Stimulated activated naive CD8-positive, alpha-beta T cell treated with anti-CD3 and anti-CD28 coated beads, Interleukin-15, amount 100 ng/mL, for 72 hours (primary cell): ENCODE measurements around the gene CETN2.
"Not testable (repeated sequence)": the region's sequence is repeated elsewhere in the genome, so short reads cannot be mapped to it uniquely, and the experiment has no call there.

ENCODE experiments used
- ATAC-seq: fragments of 150-1000 bp; cut with Tn5 transposase; 2 replicates; pipeline ENCODE4 v1.10.0; 2021; ENCODE audit warnings: mild to moderate bottlenecking, moderate library complexity
- DNase-seq, 2 donors: peaks; one replicate each; pipeline ENCODE4 v3.0.0; 2021 to 2022
- H3K27ac Mint-ChIP-seq, 2 donors: one replicate each; pipeline ENCODE4 v1.8.0; 2022; ENCODE audit warnings: mild to moderate bottlenecking in 2 of 2, mixed read lengths in 2 of 2, moderate library complexity in 2 of 2
- H3K27me3 Mint-ChIP-seq: one replicate; pipeline ENCODE4 v1.8.0; 2022; ENCODE audit warnings: mixed read lengths
- H3K4me1 Mint-ChIP-seq: one replicate; pipeline ENCODE4 v1.8.0; 2022; ENCODE audit warnings: mild to moderate bottlenecking, mixed read lengths
- H3K4me3 Mint-ChIP-seq, 2 donors: one replicate each; pipeline ENCODE4 v1.8.0; 2022; ENCODE audit warnings: mild to moderate bottlenecking in 2 of 2, mixed read lengths in 2 of 2, moderate library complexity in 1 of 2
- H3K9me3 Mint-ChIP-seq, 2 donors: one replicate each; pipeline ENCODE4 v1.8.0; 2022; ENCODE audit warnings: mixed read lengths in 2 of 2

The CETN2 gene

GRCh38 chrX:152845618-152846240, 15.2 kb upstream of the CETN2 start:
- Mint-ChIP-seq H3K4me1 (no peaks in the 10 kb centered on the region), H3K27me3 (no peaks in the 10 kb centered on the region), H3K9me3 (no peaks in the 10 kb centered on the region), H3K4me3 (no peak overlapping the region), H3K27ac (no peak overlapping the region)
- DNase-seq: no peak
- no peak for ATAC-seq

GRCh38 chrX:152844256-152844655, 13.7 kb upstream of the CETN2 start:
- no peak overlapping the region for H3K4me3 Mint-ChIP-seq
- H3K27me3 Mint-ChIP-seq: no peaks in the 10 kb centered on the region
- no peak overlapping the region for H3K27ac Mint-ChIP-seq
- peaks cover 6% of the 10 kb centered on the region for H3K4me1 Mint-ChIP-seq
- H3K9me3 Mint-ChIP-seq: no peaks in the 10 kb centered on the region
- DNase-seq (no peak), ATAC-seq (no peak)

GRCh38 chrX:152843852-152844251, 13.3 kb upstream of the CETN2 start:
- H3K4me3 Mint-ChIP-seq: no peak overlapping the region

GRCh38 chrX:152842772-152843338, 12.3 kb upstream of the CETN2 start:
- H3K4me3 Mint-ChIP-seq: no peak overlapping the region
- no peak for ATAC-seq
- no peak for DNase-seq
- peaks cover 19% of the 10 kb centered on the region for H3K4me1 Mint-ChIP-seq
- no peaks in the 10 kb centered on the region for H3K9me3 Mint-ChIP-seq
- H3K27me3 Mint-ChIP-seq: no peaks in the 10 kb centered on the region
- no peak overlapping the region for H3K27ac Mint-ChIP-seq

More at GRCh38 chrX:152843852-152844251, 13.3 kb upstream of the CETN2 start:
- Mint-ChIP-seq H3K9me3 (no peaks in the 10 kb centered on the region), H3K27ac (no peak overlapping the region), H3K4me1 (peaks cover 9% of the 10 kb centered on the region), H3K27me3 (no peaks in the 10 kb centered on the region)
- ATAC-seq: no peak
- no peak for DNase-seq

GRCh38 chrX:152835470-152835869, 4.9 kb upstream of the CETN2 start:
- H3K27me3 Mint-ChIP-seq, DNase-seq, H3K9me3 Mint-ChIP-seq, ATAC-seq, H3K4me3 Mint-ChIP-seq, H3K27ac Mint-ChIP-seq: not testable (repeated sequence)
- H3K4me1 Mint-ChIP-seq: peaks cover 47% of the 10 kb centered on the region

- Mint-ChIP-seq H3K27ac (no peak overlapping the region), H3K4me1 (peaks cover 39% of the 10 kb centered on the region), H3K27me3 (no peaks in the 10 kb centered on the region), H3K9me3 (no peaks in the 10 kb centered on the region), H3K4me3 (no peak overlapping the region)
- ATAC-seq: no peak
- DNase-seq: no peak
Measured at GRCh38 chrX:152833378-152833777, 2.8 kb upstream of the CETN2 start.

GRCh38 chrX:152832520-152832919, 2.0 kb upstream of the CETN2 start:
- Mint-ChIP-seq H3K9me3 (no peaks in the 10 kb centered on the region), H3K27me3 (no peaks in the 10 kb centered on the region), H3K4me3 (peak overlapping the region; percentile 96 to 97), H3K4me1 (peaks cover 33% of the 10 kb centered on the region), H3K27ac (no peak overlapping the region)
- ATAC-seq (no peak), DNase-seq (no peak)

GRCh38 chrX:152831391-152831790, 834 bp upstream of the CETN2 start:
- Mint-ChIP-seq H3K4me3 (peak overlapping the region; percentile 96 to 97), H3K4me1 (peaks cover 33% of the 10 kb centered on the region), H3K27me3 (no peaks in the 10 kb centered on the region), H3K27ac (peak overlapping the region; percentile 94 to 98), H3K9me3 (no peaks in the 10 kb centered on the region)
- DNase-seq (no peak), ATAC-seq (no peak)

- Mint-ChIP-seq H3K4me3 (no peak overlapping the region), H3K27ac (no peak overlapping the region), H3K9me3 (no peaks in the 10 kb centered on the region), H3K27me3 (peaks cover 9% of the 10 kb centered on the region), H3K4me1 (peaks cover 6% of the 10 kb centered on the region)
- no peak for DNase-seq
- ATAC-seq: no peak
Measured at GRCh38 chrX:152824841-152825374, 5.6 kb downstream of the CETN2 start.

- peaks cover 9% of the 10 kb centered on the region for H3K27me3 Mint-ChIP-seq
Measured at GRCh38 chrX:152823657-152824056, 6.9 kb downstream of the CETN2 start.

GRCh38 chrX:152822383-152823086, 8.0 kb downstream of the CETN2 start:
- H3K27me3 Mint-ChIP-seq: peaks cover 9% of the 10 kb centered on the region
- peaks cover 6% of the 10 kb centered on the region for H3K4me1 Mint-ChIP-seq
- DNase-seq (no peak), ATAC-seq (no peak)
- H3K4me3 Mint-ChIP-seq: no peak overlapping the region
- H3K27ac Mint-ChIP-seq: no peak overlapping the region
- H3K9me3 Mint-ChIP-seq: no peaks in the 10 kb centered on the region

More at GRCh38 chrX:152823657-152824056, 6.9 kb downstream of the CETN2 start:
- ATAC-seq (no peak), DNase-seq (no peak)
- no peak overlapping the region for H3K4me3 Mint-ChIP-seq
- H3K9me3 Mint-ChIP-seq: no peaks in the 10 kb centered on the region
- H3K4me1 Mint-ChIP-seq: peaks cover 6% of the 10 kb centered on the region
- H3K27ac Mint-ChIP-seq: no peak overlapping the region

- H3K9me3 Mint-ChIP-seq: no peaks in the 10 kb centered on the region
- peaks cover 6% of the 10 kb centered on the region for H3K4me1 Mint-ChIP-seq
- no peak for ATAC-seq
- no peak overlapping the region for H3K27ac Mint-ChIP-seq
- no peak overlapping the region for H3K4me3 Mint-ChIP-seq
- no peak for DNase-seq
- peaks cover 9% of the 10 kb centered on the region for H3K27me3 Mint-ChIP-seq
Measured at GRCh38 chrX:152821145-152821765, 9.3 kb downstream of the CETN2 start.

GRCh38 chrX:152819732-152820131, 10.8 kb downstream of the CETN2 start:
- DNase-seq: no peak

GRCh38 chrX:152819266-152819665, 11.3 kb downstream of the CETN2 start:
- ATAC-seq: no peak
- no peak for DNase-seq
- Mint-ChIP-seq H3K9me3 (no peaks in the 10 kb centered on the region), H3K4me1 (peaks cover 6% of the 10 kb centered on the region), H3K4me3 (no peak overlapping the region), H3K27ac (no peak overlapping the region), H3K27me3 (peaks cover 9% of the 10 kb centered on the region)

More at GRCh38 chrX:152819732-152820131, 10.8 kb downstream of the CETN2 start:
- no peak for ATAC-seq
- no peak overlapping the region for H3K4me3 Mint-ChIP-seq
- H3K4me1 Mint-ChIP-seq: peaks cover 6% of the 10 kb centered on the region
- H3K27me3 Mint-ChIP-seq: peaks cover 9% of the 10 kb centered on the region
- no peaks in the 10 kb centered on the region for H3K9me3 Mint-ChIP-seq
- no peak overlapping the region for H3K27ac Mint-ChIP-seq

- ATAC-seq (no peak), DNase-seq (no peak)
- Mint-ChIP-seq H3K4me3 (no peak overlapping the region), H3K9me3 (no peaks in the 10 kb centered on the region), H3K4me1 (peaks cover 6% of the 10 kb centered on the region), H3K27ac (no peak overlapping the region), H3K27me3 (peaks cover 9% of the 10 kb centered on the region)
Measured at GRCh38 chrX:152818356-152818755, 12.2 kb downstream of the CETN2 start.
